ENCODE measurements around the gene POMP.

The POMP gene

GRCh38 chr13:28704282-28704681 lies 45.4 kb downstream of the POMP start:
- no peak for DNase-seq

GRCh38 chr13:28704919-28705318 lies 46.0 kb downstream of the POMP start:
- no peak for DNase-seq

GRCh38 chr13:28705461-28706083 lies 46.6 kb downstream of the POMP start:
- DNase-seq, result peak; percentile 76

- DNase-seq, result no peak
Observed at GRCh38 chr13:28707629-28708427, 48.9 kb downstream of the POMP start.

- DNase-seq, result no peak
Observed at GRCh38 chr13:28710161-28710560, 51.2 kb downstream of the POMP start.

- DNase-seq, result no peak
Observed at GRCh38 chr13:28714651-28715050, 55.7 kb downstream of the POMP start.

GRCh38 chr13:28716511-28716910 lies 57.6 kb downstream of the POMP start:
- no peak for DNase-seq

GRCh38 chr13:28717170-28717569 lies 58.2 kb downstream of the POMP start:
- no peak for DNase-seq

- no peak for DNase-seq
Observed at GRCh38 chr13:28718196-28718542, 59.2 kb downstream of the POMP start.

GRCh38 chr13:28718543-28719226 lies 59.8 kb downstream of the POMP start, which contains the start of gene SLC46A3:
TSS of gene SLC46A3 (minus strand) at chr13:28718970. CDS start at chr13:28717998, 972 bp downstream.
- DNase-seq, result peak; percentile 74

GRCh38 chr13:28719227-28720055 lies 60.5 kb downstream of the POMP start:
- DNase-seq, result no peak

- DNase-seq, result no peak
Observed at GRCh38 chr13:28723806-28724205, 64.9 kb downstream of the POMP start.

GRCh38 chr13:28725046-28725610 lies 66.2 kb downstream of the POMP start:
- no peak for DNase-seq

Measured in NCI-H524 treated with DMSO at 0.1 percent for 48 hours (cell line).